Left lung (tissue), 10 donors: ENCODE data around the gene NR6A1. TPM values are rescaled to one million over a fixed set of nuclear protein-coding genes. Genes with fewer than 3 reads are reported as not detected.

Experiments used
- ATAC-seq: fragments of 200-7000 bp; cut with Tn5 transposase; one replicate; pipeline ENCODE4 v1.9.1; 2020; ENCODE audit warnings: moderate library complexity
- DNase-seq, 4 donors: peaks; one replicate each; pipeline ENCODE4 v3.0.0-alpha.2; 2013 to 2020
- H3K27ac ChIP-seq, 2 donors: fragments of 200-600 bp; sonication (generic) in 1 of 2; one replicate each; pipeline versions ENCODE4 v1.5.0 to v1.8.0; 2020 to 2021
- H3K27me3 ChIP-seq, 2 donors: fragments of 200-600 bp; sonication (generic) in 1 of 2; one replicate each; pipeline versions ENCODE4 v1.5.0 to v1.8.0; 2020 to 2021
- H3K36me3 ChIP-seq, 2 donors: fragments of 200-600 bp; sonication (generic) in 1 of 2; one replicate each; pipeline versions ENCODE4 v1.5.0 to v1.8.0; 2020 to 2021
- H3K4me1 ChIP-seq, 2 donors: fragments of 200-600 bp; one replicate each; pipeline ENCODE4 v1.8.0; 2021
- H3K4me3 ChIP-seq, 2 donors: fragments of 200-600 bp; sonication (generic) in 1 of 2; one replicate each; pipeline versions ENCODE4 v1.5.0 to v1.8.0; 2020 to 2021; ENCODE audit warnings: mild to moderate bottlenecking in 1 of 2
- H3K9me3 ChIP-seq, 2 donors: fragments of 200-600 bp; sonication (generic) in 1 of 2; one replicate each; pipeline versions ENCODE4 v1.5.0 to v1.8.0; 2020 to 2021
- intact Hi-C, 2 donors: fragments of 100-400 bp; cut with DNase I; formaldehyde crosslinking; loops; one replicate each; pipeline versions ENCODE4 v1.11.2 to v1.14.2; 2022
- polyA plus RNA-seq, 6 donors: library from polyadenylated mRNA; unstranded; fragments of 120-200 nt; gene quantifications; one replicate each; pipeline ENCODE4 v1.2.1, GENCODE V29; 2013; ENCODE audit not compliant: insufficient read length in 6 of 6
- total RNA-seq, 2 donors: library from RNA; stranded (reverse); fragmentation: NEBNext Ultra II Directional; extraction: Animal tissue kit (Norgen Biotek cat#: 25700); gene quantifications; one replicate each; pipeline ENCODE4 v1.2.1, GENCODE V29; 2021
- TF ChIP-seq, protein P1 (sequence below), 2 donors: fragments of 200-600 bp; sonication (generic) in 1 of 2; IDR thresholded peaks; one replicate each; pipeline versions ENCODE4 v1.5.0 to v1.8.0; 2021; ENCODE audit warnings: antibody characterized with exemption in 2 of 2
- donor health status: DM: no; HTN: yes; CAD: no.
- donor health status: DM: no; HTN: no; CAD: no.

The NR6A1 gene
- total and polyA plus RNA-seq, 8 donors, result 1.2 to 4.1 (median 1.7) TPM

DNA sequence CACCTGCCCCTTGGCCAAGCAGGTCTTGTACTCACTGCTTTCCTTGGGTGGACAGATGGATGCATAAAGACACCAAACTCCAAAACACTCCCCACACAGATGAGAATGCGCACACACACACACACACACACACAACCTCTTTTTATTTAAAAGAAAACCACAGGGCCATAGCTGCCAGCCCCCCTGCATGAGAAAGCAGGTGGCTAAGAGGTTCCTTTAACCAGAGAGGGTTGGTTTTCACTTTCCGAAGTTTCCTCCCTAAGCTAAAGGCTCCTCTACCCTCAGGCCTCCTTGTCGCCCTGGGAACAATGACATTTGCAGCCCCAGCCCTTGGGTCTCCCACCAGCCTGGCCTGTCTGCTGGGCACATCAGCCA lies 275.0 kb downstream of the NR6A1 start:
- ATAC-seq (no peak), DNase-seq (no peak)
- no peaks in the 10 kb centered on the region for H3K4me1 ChIP-seq
- H3K27me3 ChIP-seq, result peaks cover 1 to 50% of the 10 kb centered on the region in 2 donors
- no peaks in the 10 kb centered on the region for H3K9me3 ChIP-seq
- TF ChIP-seq, protein P1, sequence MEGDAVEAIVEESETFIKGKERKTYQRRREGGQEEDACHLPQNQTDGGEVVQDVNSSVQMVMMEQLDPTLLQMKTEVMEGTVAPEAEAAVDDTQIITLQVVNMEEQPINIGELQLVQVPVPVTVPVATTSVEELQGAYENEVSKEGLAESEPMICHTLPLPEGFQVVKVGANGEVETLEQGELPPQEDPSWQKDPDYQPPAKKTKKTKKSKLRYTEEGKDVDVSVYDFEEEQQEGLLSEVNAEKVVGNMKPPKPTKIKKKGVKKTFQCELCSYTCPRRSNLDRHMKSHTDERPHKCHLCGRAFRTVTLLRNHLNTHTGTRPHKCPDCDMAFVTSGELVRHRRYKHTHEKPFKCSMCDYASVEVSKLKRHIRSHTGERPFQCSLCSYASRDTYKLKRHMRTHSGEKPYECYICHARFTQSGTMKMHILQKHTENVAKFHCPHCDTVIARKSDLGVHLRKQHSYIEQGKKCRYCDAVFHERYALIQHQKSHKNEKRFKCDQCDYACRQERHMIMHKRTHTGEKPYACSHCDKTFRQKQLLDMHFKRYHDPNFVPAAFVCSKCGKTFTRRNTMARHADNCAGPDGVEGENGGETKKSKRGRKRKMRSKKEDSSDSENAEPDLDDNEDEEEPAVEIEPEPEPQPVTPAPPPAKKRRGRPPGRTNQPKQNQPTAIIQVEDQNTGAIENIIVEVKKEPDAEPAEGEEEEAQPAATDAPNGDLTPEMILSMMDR (IDR thresholded peaks at IDR 0.05), result no peak
- H3K4me3 ChIP-seq, result no peak overlapping the region
- intact Hi-C loops, result no loop called here
- no peak overlapping the region for H3K27ac ChIP-seq
- no peaks in the 10 kb centered on the region for H3K36me3 ChIP-seq

DNA sequence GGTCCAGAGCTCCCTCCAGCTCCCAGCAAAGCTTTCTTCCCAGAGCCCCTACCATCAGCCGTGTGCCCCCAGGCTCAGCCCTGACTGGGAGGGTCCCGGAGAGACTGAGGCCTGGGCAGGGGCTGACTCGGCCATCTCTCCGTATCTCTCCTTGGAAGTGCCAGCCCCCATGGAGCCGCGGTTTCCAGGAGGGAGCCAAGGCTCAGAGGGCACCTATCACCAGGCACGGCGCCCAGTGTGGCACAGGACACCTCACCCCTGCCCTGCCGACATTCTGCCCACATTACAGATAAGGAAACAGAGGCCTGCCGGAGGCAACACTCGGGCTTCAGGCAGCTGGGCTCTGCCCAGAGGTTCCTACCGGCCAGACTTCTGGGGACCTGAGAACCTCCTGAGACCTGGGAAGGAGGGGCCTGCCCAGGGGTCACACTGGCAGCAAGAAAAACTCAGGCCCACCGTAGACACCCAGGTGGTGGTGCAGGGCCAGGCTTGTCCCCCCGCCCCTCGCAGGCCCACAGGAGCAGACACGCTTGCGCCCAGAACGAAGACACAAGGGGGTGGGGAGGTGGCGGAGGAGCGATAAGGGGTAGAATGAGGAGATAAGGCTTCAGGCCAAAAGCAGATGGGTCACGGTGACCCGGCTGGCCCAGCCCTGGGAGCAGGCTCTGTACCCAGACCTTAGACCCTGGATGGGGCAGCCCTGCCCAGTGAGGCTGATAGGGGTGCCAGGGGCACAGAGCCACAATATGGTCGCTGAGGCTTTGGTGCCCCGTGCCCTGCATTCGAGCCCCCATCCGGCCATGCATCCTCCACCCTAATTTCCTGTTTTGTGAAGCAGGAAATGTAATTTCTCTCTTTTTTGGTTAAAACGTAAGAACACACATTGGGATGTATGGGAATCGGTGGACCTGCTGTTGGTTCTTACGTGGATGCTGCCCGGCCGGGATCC lies 275.7 kb downstream of the NR6A1 start:
- no peak overlapping the region for H3K27ac ChIP-seq
- peaks cover 0 to 49% of the 10 kb centered on the region in 2 donors for H3K27me3 ChIP-seq
- H3K4me1 ChIP-seq, result no peaks in the 10 kb centered on the region
- peak in 1 of 4 donors; percentile 59 for DNase-seq
- H3K36me3 ChIP-seq, result no peaks in the 10 kb centered on the region
- no peak overlapping the region for H3K4me3 ChIP-seq
- ATAC-seq, result no peak
- intact Hi-C loops, result no loop called here
- no peaks in the 10 kb centered on the region for H3K9me3 ChIP-seq
- TF ChIP-seq, protein P1 (IDR thresholded peaks at IDR 0.05), result no peak

DNA sequence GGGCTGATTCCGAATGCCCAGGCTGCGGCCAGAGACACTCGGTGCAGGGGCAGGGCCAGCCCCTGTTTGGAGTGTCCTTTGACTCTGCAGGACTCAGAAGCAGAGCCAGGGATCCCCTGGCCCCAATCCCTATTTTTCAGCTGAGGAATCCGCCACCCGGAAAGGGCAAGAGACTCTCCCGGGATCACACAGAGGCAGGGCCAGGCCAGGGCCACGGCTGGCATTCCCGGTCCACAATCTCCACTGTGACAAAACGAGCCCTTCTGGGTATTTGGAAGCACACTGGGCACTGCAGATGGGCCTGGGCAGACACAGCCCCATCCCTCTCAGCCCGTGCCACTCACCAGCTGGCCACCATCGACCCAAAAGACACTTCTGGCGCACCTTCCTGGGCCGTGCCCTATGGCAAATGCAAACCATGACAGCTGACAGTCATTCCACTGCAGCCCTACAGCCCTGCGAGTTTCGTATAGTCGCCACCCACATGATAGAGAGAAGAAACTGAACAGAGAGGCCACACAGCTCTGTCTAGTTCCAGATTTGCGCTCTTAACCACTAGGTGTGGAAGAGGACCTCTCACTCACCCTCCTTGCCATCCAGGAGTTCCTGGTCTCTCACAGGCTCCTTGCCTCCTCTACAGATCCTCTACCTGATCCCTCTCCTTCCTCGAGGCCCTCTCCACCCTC lies 277.2 kb downstream of the NR6A1 start:
- DNase-seq (peak in 1 of 4 donors; percentile 43), ATAC-seq (no peak)
- H3K27me3 ChIP-seq, result peaks cover 0 to 49% of the 10 kb centered on the region in 2 donors
- H3K4me3 ChIP-seq, result no peak overlapping the region
- H3K9me3 ChIP-seq, result no peaks in the 10 kb centered on the region
- intact Hi-C loops, result no loop called here
- H3K27ac ChIP-seq, result no peak overlapping the region
- no peaks in the 10 kb centered on the region for H3K4me1 ChIP-seq
- TF ChIP-seq, protein P1 (IDR thresholded peaks at IDR 0.05), result no peak
- H3K36me3 ChIP-seq, result no peaks in the 10 kb centered on the region

DNA sequence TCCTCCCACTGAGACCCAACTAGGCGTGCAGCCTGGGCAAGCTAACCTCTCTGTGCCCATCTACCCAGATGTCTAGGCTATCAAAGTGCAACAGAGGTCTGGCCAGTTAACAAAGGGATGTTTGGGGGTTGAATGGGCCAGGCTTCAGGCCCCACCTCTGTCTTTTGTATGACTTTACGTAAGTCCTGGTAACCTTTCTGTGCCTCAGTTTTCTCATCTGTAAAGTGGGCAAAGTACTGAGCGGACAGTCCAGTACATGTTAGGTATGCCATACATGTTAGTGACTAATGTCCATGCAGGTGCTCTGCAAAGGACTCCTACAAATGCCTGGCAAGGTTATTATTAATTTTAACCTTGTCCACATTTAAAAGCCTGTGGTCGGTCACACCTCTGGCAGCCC lies 277.9 kb downstream of the NR6A1 start:
- H3K4me3 ChIP-seq, result no peak overlapping the region
- TF ChIP-seq, protein P1 (IDR thresholded peaks at IDR 0.05), result no peak
- H3K4me1 ChIP-seq, result no peaks in the 10 kb centered on the region
- DNase-seq, result no peak
- no peak for ATAC-seq
- intact Hi-C loops, result no loop called here
- peaks cover 0 to 50% of the 10 kb centered on the region in 2 donors for H3K27me3 ChIP-seq
- H3K9me3 ChIP-seq, result no peaks in the 10 kb centered on the region
- no peak overlapping the region for H3K27ac ChIP-seq
- no peaks in the 10 kb centered on the region for H3K36me3 ChIP-seq

DNA sequence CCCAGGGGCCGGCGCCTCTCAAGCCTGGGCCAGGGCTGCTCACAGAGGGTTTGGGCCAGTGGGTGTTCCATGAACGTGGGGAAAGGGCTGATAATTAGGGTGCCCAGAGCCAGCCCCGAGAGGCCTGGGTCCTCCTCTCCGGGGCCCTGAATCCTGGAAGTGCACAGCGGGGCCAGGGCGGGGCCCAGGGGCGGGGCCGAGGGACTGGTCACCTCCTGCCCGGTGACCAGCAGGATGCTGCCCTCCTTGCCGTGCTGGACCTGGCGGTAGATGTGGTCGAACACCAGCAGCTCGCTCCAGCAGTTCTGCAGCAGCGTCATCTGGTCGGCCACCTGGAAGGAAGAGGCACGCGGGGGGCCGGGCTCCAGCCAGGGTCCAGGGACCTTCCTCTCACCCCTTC lies 278.3 kb downstream of the NR6A1 start:
- Histone ChIP-seq H3K36me3 (no peaks in the 10 kb centered on the region), H3K9me3 (no peaks in the 10 kb centered on the region), H3K27me3 (peaks cover 0 to 53% of the 10 kb centered on the region in 2 donors), H3K4me1 (no peaks in the 10 kb centered on the region), H3K4me3 (no peak overlapping the region), H3K27ac (no peak overlapping the region)
- DNase-seq (peak in 1 of 4 donors; percentile 73), ATAC-seq (no peak)
- intact Hi-C loops, result no loop called here
- TF ChIP-seq, protein P1 (IDR thresholded peaks at IDR 0.05), result no peak
